NOMO-1 treated with dmso at 0.1 percent for 144 hours (cell line): ENCODE results near the gene NDFIP1.

Source experiments
- DNase-seq: peaks from one replicate; lab custom pipeline; 2025; ENCODE audit not compliant: unreplicated experiment; lab: John Stamatoyannopoulos, UW

NDFIP1 gene

GRCh38 chr5:142091012-142091411, 17.6 kb upstream of the NDFIP1 start:
- no peak for DNase-seq

- DNase-seq: no peak
Observed at GRCh38 chr5:142091922-142092321, 16.7 kb upstream of the NDFIP1 start.

- no peak for DNase-seq
Observed at GRCh38 chr5:142095035-142095434, 13.5 kb upstream of the NDFIP1 start.

- DNase-seq: no peak
Observed at GRCh38 chr5:142095651-142096330, 12.8 kb upstream of the NDFIP1 start.

- no peak for DNase-seq
Observed at GRCh38 chr5:142096382-142096781, 12.2 kb upstream of the NDFIP1 start.

- no peak for DNase-seq
Observed at GRCh38 chr5:142097681-142098080, 10.9 kb upstream of the NDFIP1 start.

- no peak for DNase-seq
Observed at GRCh38 chr5:142098275-142098674, 10.3 kb upstream of the NDFIP1 start.

GRCh38 chr5:142098931-142099330, 9.6 kb upstream of the NDFIP1 start:
- DNase-seq: no peak

- DNase-seq: no peak
Observed at GRCh38 chr5:142100307-142100706, 8.3 kb upstream of the NDFIP1 start.

GRCh38 chr5:142102980-142103740, 5.4 kb upstream of the NDFIP1 start:
- no peak for DNase-seq

- DNase-seq: no peak
Observed at GRCh38 chr5:142104491-142104890, 4.1 kb upstream of the NDFIP1 start.

GRCh38 chr5:142106061-142106460, 2.5 kb upstream of the NDFIP1 start:
- DNase-seq: no peak

GRCh38 chr5:142107036-142107735, 1.4 kb upstream of the NDFIP1 start:
- DNase-seq: no peak

- DNase-seq: no peak
Observed at GRCh38 chr5:142107736-142108431, 695 bp upstream of the NDFIP1 start.

GRCh38 chr5:142109331-142110045, 909 bp downstream of the NDFIP1 start:
- DNase-seq: peak; percentile 8

GRCh38 chr5:142110046-142110531, 1.5 kb downstream of the NDFIP1 start:
- DNase-seq: peak; percentile 39

- no peak for DNase-seq
Observed at GRCh38 chr5:142110988-142111687, 2.6 kb downstream of the NDFIP1 start.

- no peak for DNase-seq
Observed at GRCh38 chr5:142114687-142115086, 6.1 kb downstream of the NDFIP1 start.

- no peak for DNase-seq
Observed at GRCh38 chr5:142115937-142116614, 7.5 kb downstream of the NDFIP1 start.
